GM12891 (cell line): ENCODE measurements around the gene SDR39U1.
"Not testable (repeated sequence)": the region's sequence is repeated elsewhere in the genome, so short reads cannot be mapped to it uniquely, and the experiment has no call there.

Experiments used
- DNase-seq: peaks from one replicate; pipeline ENCODE4 v3.0.0; 2011; ENCODE audit warnings: low spot score; ENCODE audit not compliant: insufficient read length
- FAIRE-seq: peaks from 2 replicates; lab custom pipeline; 2011; peaks lifted over from hg19 to GRCh38; lab: Jason Lieb, UNC
- PAX5 ChIP-seq: IDR thresholded peaks from 2 replicates; pipeline ENCODE4 v1.6.1; 2011; ENCODE audit warnings: low read length, moderate library complexity, mild to moderate bottlenecking; ENCODE audit not compliant: insufficient read depth, severe bottlenecking
- POLR2A ChIP-seq: IDR thresholded peaks from 2 replicates; pipeline ENCODE4 v1.6.1; 2011; ENCODE audit warnings: low read depth, low read length, control low read depth
- POLR2AphosphoS5 ChIP-seq: IDR thresholded peaks from 2 replicates; pipeline ENCODE4 v1.6.1; 2011; ENCODE audit warnings: low read depth, low read length, control low read depth
- POU2F2 ChIP-seq: IDR thresholded peaks from 2 replicates; pipeline ENCODE4 v1.6.1; 2011; ENCODE audit warnings: low read depth, mild to moderate bottlenecking, control low read depth, low read length, moderate library complexity
- SPI1 ChIP-seq: IDR thresholded peaks from 2 replicates; pipeline ENCODE4 v1.6.1; 2011; ENCODE audit warnings: low read depth, low read length, control low read depth
- TAF1 ChIP-seq: IDR thresholded peaks from 2 replicates; pipeline ENCODE4 v1.6.1; 2011; ENCODE audit warnings: low read depth, low read length, control low read depth

Gene SDR39U1

DNA sequence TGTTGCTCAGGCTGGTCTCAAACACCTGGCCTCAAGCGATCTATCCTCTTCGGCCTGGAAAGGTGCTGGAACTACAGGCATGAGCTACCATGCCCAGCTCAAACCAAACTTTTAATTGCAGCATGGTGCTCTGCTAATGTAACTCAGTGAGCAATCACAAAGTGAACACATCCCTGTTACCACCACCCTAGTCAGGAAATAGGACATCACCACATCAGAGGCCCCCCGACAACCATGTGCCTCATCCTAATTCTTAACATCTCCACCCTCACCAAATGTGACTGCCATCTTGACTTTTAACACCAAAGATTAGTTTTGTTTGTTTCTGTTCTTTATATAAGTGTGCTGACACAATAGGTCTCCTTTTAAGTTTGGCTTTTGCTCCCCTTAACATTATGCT is 22.8 kb upstream of the SDR39U1 start:
- TF ChIP-seq POLR2AphosphoS5 (no peak), POLR2A (no peak), SPI1 (no peak), PAX5 (no peak), POU2F2 (no peak), TAF1 (no peak)
- DNase-seq (no peak), FAIRE-seq (no peak)

GRCh38 chr14:24463884-24464785 is 21.6 kb upstream of the SDR39U1 start:
- DNase-seq (no peak), FAIRE-seq (no peak)
- TF ChIP-seq POU2F2 (no peak), TAF1 (no peak), SPI1 (no peak), POLR2A (no peak), PAX5 (no peak), POLR2AphosphoS5 (no peak)

DNA sequence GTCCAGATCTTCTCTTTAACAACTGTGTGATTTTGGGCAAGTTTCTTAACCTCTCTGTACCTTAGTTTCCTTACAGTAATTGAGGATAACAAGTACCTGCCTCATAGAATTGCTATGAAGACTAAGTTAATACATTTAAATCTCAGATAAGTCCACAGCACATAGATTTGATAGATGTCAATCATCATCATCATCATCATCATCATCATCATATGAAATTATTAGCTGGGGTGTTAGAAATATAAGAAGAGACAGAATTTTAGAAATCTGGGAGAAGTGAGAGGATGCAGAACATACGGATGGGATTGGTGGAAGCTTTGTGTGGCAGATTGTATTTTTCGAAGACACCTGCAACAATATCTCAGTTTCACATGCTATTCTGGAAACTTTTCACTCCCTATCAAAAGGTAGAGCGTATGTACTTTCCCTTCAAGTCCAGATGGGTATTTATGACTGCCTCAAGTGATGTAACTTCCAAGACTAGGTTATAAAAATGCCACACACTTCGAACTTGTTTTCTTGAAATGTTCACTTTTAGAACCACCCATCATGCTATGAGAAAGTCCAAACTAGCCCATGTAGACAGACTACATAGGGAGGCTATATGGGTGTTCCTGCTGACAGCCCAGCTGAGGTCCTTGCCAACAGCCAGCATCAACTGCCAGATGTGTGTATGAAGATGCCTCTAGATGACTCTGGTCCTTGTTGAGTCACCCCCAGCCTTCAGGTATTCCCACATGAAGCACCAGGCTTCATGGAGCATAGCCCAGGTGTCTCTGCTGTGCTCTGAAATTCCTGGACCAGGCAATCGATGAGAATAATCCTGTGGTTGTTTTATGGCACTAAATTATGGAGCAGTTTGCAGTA is 20.7 kb upstream of the SDR39U1 start:
- FAIRE-seq, result peak; percentile 51
- no peak for DNase-seq
- TF ChIP-seq POLR2AphosphoS5 (no peak), TAF1 (no peak), POU2F2 (no peak), POLR2A (no peak), PAX5 (no peak), SPI1 (no peak)

DNA sequence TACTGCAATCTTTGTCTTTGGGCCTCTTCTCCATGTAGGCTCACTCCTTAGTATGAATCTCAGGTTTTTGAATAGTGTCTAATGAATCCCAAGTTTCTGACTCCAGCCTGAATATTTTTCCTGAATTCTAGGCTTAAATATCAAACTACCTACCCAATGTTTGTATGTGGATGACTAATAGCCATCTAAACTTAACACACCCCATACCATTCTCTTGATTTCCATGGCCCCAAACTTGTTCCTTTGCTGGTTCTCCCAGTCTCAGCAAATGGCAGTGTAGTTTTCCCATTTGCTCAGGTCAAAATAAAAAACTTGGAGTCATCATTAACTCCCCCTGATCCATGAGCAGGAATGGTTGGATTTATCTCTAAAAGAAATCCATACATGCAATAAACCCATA is 18.8 kb upstream of the SDR39U1 start:
- no peak for TF ChIP-seq POLR2A
- no peak for TF ChIP-seq PAX5
- TF ChIP-seq POU2F2, result no peak
- no peak for TF ChIP-seq POLR2AphosphoS5
- no peak for TF ChIP-seq SPI1
- no peak for TF ChIP-seq TAF1
- FAIRE-seq (no peak), DNase-seq (no peak)

DNA sequence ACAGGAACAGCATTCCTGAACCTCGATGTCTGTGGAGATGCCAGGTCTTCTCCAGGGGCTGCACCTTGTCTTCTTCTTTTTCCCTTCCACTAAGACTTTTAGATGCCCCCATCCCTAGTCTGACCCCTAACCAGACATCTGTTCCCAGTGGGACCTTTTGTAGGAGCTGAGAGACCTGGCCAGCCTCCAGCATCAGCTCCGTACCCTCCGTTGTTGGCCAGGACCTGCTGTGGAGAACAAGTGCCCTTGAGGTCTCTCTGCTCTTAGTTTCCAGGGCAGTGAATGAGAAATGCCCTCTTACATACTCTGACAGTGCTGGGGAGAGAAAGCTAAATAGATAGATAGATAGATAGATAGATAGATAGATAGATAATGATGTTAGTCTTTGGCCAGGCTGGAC is 16.8 kb upstream of the SDR39U1 start:
- FAIRE-seq, result no peak
- TF ChIP-seq POU2F2 (no peak), TAF1 (no peak), POLR2A (no peak), POLR2AphosphoS5 (no peak), PAX5 (no peak), SPI1 (no peak)
- no peak for DNase-seq

DNA sequence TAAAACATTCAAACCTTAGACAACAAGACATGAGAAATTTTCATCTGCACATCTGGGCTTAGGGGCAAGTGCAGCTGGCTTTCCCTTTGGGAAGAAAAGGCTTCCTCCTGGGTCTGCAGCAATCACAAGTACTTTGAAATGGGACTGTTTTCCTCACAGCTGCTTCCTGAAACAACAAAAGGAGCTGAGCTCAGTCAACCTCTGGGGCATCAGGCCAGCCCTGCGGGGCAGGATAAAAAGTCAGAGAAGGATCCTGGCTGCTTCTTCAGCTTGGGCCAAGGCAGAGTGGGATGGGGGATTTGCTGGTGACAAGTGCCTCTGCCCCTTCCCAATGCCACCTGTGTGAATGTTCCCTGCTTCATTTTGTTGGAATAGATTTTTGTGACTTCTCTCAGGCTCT is 16.2 kb upstream of the SDR39U1 start:
- no peak for TF ChIP-seq SPI1
- DNase-seq (no peak), FAIRE-seq (no peak)

DNA sequence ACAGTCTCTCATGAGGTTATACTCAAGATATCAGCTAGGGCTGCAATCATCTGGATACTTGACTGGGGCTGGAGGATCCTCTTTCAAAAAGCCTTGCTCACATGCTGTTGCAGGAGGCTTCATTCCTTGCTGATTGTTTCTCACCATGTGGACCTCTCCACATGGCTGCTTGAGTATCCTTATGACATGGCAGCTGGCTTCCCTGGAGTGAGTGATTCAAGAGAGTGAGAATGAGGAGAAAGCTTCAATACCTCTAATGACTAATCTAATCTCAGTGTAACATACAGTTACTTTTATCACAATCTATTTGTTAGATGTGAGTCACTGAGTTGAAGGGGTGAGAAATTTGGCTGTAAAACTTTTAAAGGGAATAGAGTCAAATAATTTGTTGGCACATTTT is 14.4 kb upstream of the SDR39U1 start:
- DNase-seq (no peak), FAIRE-seq (no peak)
- no peak for TF ChIP-seq TAF1
- TF ChIP-seq POLR2AphosphoS5, result no peak
- no peak for TF ChIP-seq POLR2A
- no peak for TF ChIP-seq POU2F2
- TF ChIP-seq PAX5, result no peak
- no peak for TF ChIP-seq SPI1

- not testable (repeated sequence) for FAIRE-seq, DNase-seq
Measured at GRCh38 chr14:24450828-24451227, 8.3 kb upstream of the SDR39U1 start.

DNA sequence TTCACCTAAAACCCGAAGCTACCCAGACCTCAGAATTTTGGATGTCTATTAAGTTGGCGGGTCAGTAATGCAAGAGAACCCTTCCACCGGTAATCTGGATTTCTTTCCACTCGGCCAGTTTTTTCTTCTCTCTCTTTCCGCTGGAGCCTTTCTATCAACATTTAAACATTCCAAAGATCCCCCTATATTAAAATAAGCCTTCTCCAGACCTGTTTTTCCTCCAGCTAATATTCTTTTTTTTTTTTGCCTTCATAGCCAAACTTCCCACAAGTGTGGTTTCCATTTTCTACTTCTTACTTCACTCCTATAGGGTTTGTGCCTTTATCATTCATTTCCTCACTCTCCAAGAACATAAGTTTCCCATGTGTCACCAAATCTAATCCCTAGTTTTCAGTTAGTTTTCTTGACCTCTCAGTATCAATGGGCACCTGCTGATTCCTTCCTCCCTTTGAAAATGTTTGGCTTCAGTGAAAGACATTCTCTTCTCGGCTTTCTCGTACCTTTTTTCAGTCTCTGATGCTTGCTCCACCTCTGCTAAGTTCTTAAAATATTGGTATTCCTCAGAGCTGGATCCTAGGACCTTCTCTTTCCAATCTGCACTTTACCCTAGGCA is 583 bp upstream of the SDR39U1 start:
- TF ChIP-seq SPI1 (no peak), TAF1 (no peak), PAX5 (no peak), POLR2A (no peak; the same call in 1 of the 2 replicates), POU2F2 (no peak), POLR2AphosphoS5 (no peak)
- FAIRE-seq, result no peak
- DNase-seq, result no peak
